Esophagus squamous epithelium (tissue), 4 donors: ENCODE data around the gene IDUA.
"Not testable (repeated sequence)": the region's sequence is repeated elsewhere in the genome, so short reads cannot be mapped to it uniquely, and the experiment has no call there.

Experiments used
- POLR2A ChIP-seq, 4 donors: fragments of 450-650 bp; IDR thresholded peaks; one replicate each; pipeline ENCODE4 v1.6.1; 2017; ENCODE audit warnings: antibody characterized with exemption in 4 of 4, mild to moderate bottlenecking in 4 of 4, moderate library complexity in 3 of 4
- TF ChIP-seq, protein P1 (sequence below), 6 experiments: fragments of 450-650 bp in 4 of 6; fragments of 200-600 bp in 2 of 6; sonication (generic) in 2 of 6; IDR thresholded peaks; one replicate each; pipeline ENCODE4 v1.5.1; 2016 to 2019; ENCODE audit warnings: antibody characterized with exemption in 6 of 6, mild to moderate bottlenecking in 4 of 6, moderate library complexity in 4 of 6

DNA sequence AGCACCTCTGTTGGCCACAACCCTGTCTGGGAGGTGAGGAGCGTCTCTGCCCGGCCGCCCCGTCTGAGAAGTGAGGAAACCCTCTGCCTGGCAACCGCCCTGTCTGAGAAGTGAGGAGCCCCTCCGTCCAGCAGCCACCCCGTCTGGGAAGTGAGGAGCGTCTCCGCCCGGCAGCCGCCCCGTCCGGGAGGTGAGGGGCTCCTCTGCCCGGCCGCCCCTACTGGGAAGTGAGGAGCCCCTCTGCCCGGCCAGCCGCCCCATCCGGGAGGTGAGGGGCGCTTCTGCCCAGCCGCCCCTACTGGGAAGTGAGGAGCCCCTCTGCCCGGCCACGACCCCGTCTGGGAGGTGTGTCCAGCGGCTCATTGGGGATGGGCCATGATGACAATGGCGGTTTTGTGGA lies 10.8 kb upstream of the IDUA start:
- TF ChIP-seq, protein P1, sequence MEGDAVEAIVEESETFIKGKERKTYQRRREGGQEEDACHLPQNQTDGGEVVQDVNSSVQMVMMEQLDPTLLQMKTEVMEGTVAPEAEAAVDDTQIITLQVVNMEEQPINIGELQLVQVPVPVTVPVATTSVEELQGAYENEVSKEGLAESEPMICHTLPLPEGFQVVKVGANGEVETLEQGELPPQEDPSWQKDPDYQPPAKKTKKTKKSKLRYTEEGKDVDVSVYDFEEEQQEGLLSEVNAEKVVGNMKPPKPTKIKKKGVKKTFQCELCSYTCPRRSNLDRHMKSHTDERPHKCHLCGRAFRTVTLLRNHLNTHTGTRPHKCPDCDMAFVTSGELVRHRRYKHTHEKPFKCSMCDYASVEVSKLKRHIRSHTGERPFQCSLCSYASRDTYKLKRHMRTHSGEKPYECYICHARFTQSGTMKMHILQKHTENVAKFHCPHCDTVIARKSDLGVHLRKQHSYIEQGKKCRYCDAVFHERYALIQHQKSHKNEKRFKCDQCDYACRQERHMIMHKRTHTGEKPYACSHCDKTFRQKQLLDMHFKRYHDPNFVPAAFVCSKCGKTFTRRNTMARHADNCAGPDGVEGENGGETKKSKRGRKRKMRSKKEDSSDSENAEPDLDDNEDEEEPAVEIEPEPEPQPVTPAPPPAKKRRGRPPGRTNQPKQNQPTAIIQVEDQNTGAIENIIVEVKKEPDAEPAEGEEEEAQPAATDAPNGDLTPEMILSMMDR (IDR thresholded peaks at IDR 0.05), result not testable (repeated sequence)
- not testable (repeated sequence) for TF ChIP-seq POLR2A (IDR thresholded peaks at IDR 0.05)
